IMR-90 (cell line): Measurements from ENCODE around the gene SLC6A3.

Experiments used
- BHLHE40 ChIP-seq: fragments of 150-350 bp; IDR thresholded peaks from 2 replicates; pipeline ENCODE4 v1.6.1; 2016; ENCODE audit warnings: mild to moderate bottlenecking, low read depth, low read length
- CEBPB ChIP-seq: IDR thresholded peaks from 2 replicates; pipeline ENCODE4 v1.6.1; 2012; ENCODE audit warnings: low read depth, low read length, improper control_type of control experiment
- NFE2L2 ChIP-seq: fragments of 150-350 bp; IDR thresholded peaks from 2 replicates; pipeline ENCODE4 v1.6.1; 2016; ENCODE audit warnings: low read depth, mild to moderate bottlenecking, low read length
- POLR2A ChIP-seq: IDR thresholded peaks from 2 replicates; pipeline ENCODE4 v1.6.1; 2012; ENCODE audit warnings: mild to moderate bottlenecking, low read depth, low read length
- RAD21 ChIP-seq: IDR thresholded peaks from 2 replicates; pipeline ENCODE4 v1.6.1; 2012; ENCODE audit warnings: low read length, improper control_type of control experiment
- RFX5 ChIP-seq: IDR thresholded peaks from 2 replicates; pipeline ENCODE4 v1.8.0; 2012; ENCODE audit warnings: low read depth, mild to moderate bottlenecking, low read length, moderate library complexity
- TF ChIP-seq, protein P1 (sequence below): conservative IDR thresholded peaks from 2 replicates; pipeline ENCODE4 v1.5.1; 2012; ENCODE audit warnings: mild to moderate bottlenecking, low read depth, low read length, improper control_type of control experiment
- TF ChIP-seq, protein P2 (sequence below): fragments of 150-350 bp; IDR thresholded peaks from 2 replicates; pipeline ENCODE4 v1.6.1; 2016; ENCODE audit warnings: low read depth, mild to moderate bottlenecking, low read length, moderate library complexity, borderline replicate concordance

DNA sequence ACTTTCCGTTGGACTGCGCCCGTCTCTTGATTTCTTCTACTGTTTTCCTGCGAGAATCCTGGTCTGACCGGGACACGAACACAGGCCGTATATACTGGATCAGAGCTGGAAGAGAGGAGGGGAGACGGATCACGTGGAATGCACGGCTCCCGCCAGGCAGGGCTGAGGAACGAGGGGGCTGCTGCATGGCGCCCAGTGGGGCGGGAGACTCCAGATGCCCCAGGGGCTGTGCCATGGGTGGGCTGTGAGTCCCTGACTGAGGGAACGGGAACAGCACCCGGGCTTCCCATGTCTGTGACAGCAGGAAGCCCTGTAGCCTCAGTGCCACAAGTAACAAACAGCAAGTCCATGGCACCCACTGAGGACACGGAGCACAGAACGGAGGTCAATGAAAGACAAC, 44.5 kb upstream of the SLC6A3 start:
- TF ChIP-seq, protein P1, sequence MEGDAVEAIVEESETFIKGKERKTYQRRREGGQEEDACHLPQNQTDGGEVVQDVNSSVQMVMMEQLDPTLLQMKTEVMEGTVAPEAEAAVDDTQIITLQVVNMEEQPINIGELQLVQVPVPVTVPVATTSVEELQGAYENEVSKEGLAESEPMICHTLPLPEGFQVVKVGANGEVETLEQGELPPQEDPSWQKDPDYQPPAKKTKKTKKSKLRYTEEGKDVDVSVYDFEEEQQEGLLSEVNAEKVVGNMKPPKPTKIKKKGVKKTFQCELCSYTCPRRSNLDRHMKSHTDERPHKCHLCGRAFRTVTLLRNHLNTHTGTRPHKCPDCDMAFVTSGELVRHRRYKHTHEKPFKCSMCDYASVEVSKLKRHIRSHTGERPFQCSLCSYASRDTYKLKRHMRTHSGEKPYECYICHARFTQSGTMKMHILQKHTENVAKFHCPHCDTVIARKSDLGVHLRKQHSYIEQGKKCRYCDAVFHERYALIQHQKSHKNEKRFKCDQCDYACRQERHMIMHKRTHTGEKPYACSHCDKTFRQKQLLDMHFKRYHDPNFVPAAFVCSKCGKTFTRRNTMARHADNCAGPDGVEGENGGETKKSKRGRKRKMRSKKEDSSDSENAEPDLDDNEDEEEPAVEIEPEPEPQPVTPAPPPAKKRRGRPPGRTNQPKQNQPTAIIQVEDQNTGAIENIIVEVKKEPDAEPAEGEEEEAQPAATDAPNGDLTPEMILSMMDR = no peak
- no peak for TF ChIP-seq POLR2A
- TF ChIP-seq, protein P2, sequence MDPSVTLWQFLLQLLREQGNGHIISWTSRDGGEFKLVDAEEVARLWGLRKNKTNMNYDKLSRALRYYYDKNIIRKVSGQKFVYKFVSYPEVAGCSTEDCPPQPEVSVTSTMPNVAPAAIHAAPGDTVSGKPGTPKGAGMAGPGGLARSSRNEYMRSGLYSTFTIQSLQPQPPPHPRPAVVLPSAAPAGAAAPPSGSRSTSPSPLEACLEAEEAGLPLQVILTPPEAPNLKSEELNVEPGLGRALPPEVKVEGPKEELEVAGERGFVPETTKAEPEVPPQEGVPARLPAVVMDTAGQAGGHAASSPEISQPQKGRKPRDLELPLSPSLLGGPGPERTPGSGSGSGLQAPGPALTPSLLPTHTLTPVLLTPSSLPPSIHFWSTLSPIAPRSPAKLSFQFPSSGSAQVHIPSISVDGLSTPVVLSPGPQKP = no peak
- no peak for TF ChIP-seq BHLHE40
- TF ChIP-seq CEBPB = no peak
- TF ChIP-seq RFX5 = no peak
- no peak for TF ChIP-seq RAD21
- no peak for TF ChIP-seq NFE2L2
